HG03064 (cell line): ENCODE data around the gene WNT3A.
A peak's percentile ranks its signal among the peaks of the same experiment; 100 is the strongest.

Source experiments
- ATAC-seq: cut with Tn5 transposase; IDR thresholded peaks from one replicate; pipeline ENCODE4 v1.9.1; 2021; ENCODE audit warnings: low read depth; ENCODE audit not compliant: unreplicated experiment

WNT3A gene

GRCh38 chr1:228030451-228031201 is 23.8 kb downstream of the WNT3A start:
- ATAC-seq = no peak

GRCh38 chr1:228031276-228031995 is 24.6 kb downstream of the WNT3A start:
- no peak for ATAC-seq

GRCh38 chr1:228032041-228032440 is 25.2 kb downstream of the WNT3A start:
- ATAC-seq = no peak

GRCh38 chr1:228033376-228033775 is 26.6 kb downstream of the WNT3A start:
- no peak for ATAC-seq

- ATAC-seq = no peak
These were observed 28.4 kb downstream of the WNT3A start for GRCh38 chr1:228034954-228035837.

GRCh38 chr1:228035844-228036243 is 29.0 kb downstream of the WNT3A start:
- ATAC-seq = no peak

GRCh38 chr1:228036701-228037231 is 30.0 kb downstream of the WNT3A start:
- no peak for ATAC-seq

- peak; percentile 78 for ATAC-seq
These were observed 30.9 kb downstream of the WNT3A start for GRCh38 chr1:228037401-228038386.

GRCh38 chr1:228038387-228039005 is 31.7 kb downstream of the WNT3A start:
- ATAC-seq = no peak

- ATAC-seq = no peak
These were observed 32.5 kb downstream of the WNT3A start for GRCh38 chr1:228039006-228039903.

- ATAC-seq = no peak
These were observed 33.2 kb downstream of the WNT3A start for GRCh38 chr1:228039986-228040385.

- ATAC-seq = no peak
These were observed 34.5 kb downstream of the WNT3A start for GRCh38 chr1:228041316-228041715.

- ATAC-seq = no peak
These were observed 35.7 kb downstream of the WNT3A start for GRCh38 chr1:228042508-228042907.

GRCh38 chr1:228043281-228043848 is 36.6 kb downstream of the WNT3A start:
- no peak for ATAC-seq

- ATAC-seq = no peak
These were observed 38.2 kb downstream of the WNT3A start for GRCh38 chr1:228044961-228045360.

- no peak for ATAC-seq
These were observed 38.6 kb downstream of the WNT3A start for GRCh38 chr1:228045405-228045804.

GRCh38 chr1:228045871-228046270 is 39.1 kb downstream of the WNT3A start:
- ATAC-seq = no peak
